H1 (cell line): ENCODE measurements around the gene GCLC. TPM values are rescaled to one million over a fixed set of nuclear protein-coding genes. Genes with fewer than 3 reads are reported as not detected.

Experiments
- TCF12 ChIP-seq: IDR thresholded peaks from 2 replicates; pipeline ENCODE4 v1.6.1; 2011; ENCODE audit warnings: low read depth, mild to moderate bottlenecking, low read length
- polyA plus RNA-seq, 7 experiments: library from polyadenylated mRNA; depleted of rRNA in 3 of 7; stranded (reverse) in 5 of 7; unstranded in 2 of 7; fragments of >200 nt in 5 of 7; fragments of 200-250 nt in 2 of 7; gene quantifications; 1 replicate in 5 of 7; 2 replicates in 1 of 7; 4 replicates in 1 of 7; pipeline versions ENCODE4 v1.2.1 to v1.2.3, GENCODE V29; 2011 to 2013; ENCODE audit warnings: missing spikeins in 2 of 7, mixed read lengths in 2 of 7
- total RNA-seq: library from RNA; stranded (reverse); fragmentation: NEBNext Ultra II Directional; extraction: Animal tissue kit (Norgen Biotek cat#: 25700); gene quantifications from 2 replicates; pipeline ENCODE4 v1.2.1, GENCODE V29; 2021
- TF ChIP-seq, protein P1 (sequence below): IDR thresholded peaks from 2 replicates; pipeline ENCODE4 v1.6.1; 2012; ENCODE audit warnings: inconsistent platforms

Gene GCLC
- total and polyA plus RNA-seq, 2 of the 8 experiments (the other 6 are each of a cell fraction or from before 2014, with no cell fraction given) = 15.8 to 54.0 TPM

DNA sequence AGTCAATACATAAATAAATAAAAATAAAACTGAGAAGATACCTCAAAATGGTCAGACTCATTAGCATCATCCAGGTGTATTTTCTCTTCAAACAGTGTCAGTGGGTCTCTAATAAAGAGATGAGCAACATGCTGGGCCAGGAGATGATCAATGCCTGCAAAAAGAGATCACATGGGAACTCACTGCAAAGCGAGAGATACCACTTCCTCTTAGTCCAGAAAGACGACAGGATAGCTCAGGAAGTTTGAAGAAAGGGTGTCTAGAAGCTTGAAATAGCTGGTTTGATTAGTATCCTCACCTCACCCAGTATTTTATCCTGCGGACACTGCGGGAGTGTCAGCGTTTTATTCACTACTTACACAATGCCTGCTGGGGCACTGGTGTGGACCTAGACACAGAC lies 38.0 kb downstream of the GCLC start (continued):
- TF ChIP-seq, protein P1, sequence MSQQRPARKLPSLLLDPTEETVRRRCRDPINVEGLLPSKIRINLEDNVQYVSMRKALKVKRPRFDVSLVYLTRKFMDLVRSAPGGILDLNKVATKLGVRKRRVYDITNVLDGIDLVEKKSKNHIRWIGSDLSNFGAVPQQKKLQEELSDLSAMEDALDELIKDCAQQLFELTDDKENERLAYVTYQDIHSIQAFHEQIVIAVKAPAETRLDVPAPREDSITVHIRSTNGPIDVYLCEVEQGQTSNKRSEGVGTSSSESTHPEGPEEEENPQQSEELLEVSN = no peak
- no peak for TF ChIP-seq TCF12
